Loucy (cell line): ENCODE data around the gene NFASC.

Experiments used
- H2AFZ ChIP-seq: fragments of 200-600 bp; sonication (generic); 2 replicates; pipeline ENCODE4 v1.6.0; 2016; ENCODE audit warnings: antibody characterized with exemption, mild to moderate bottlenecking, low read length, moderate library complexity
- H3F3A ChIP-seq: fragments of 200-600 bp; 2 replicates; pipeline ENCODE4 v1.6.0; 2016; ENCODE audit warnings: antibody characterized with exemption, low read depth, mild to moderate bottlenecking
- H3K27me3 ChIP-seq: fragments of 200-600 bp; sonication (generic); 2 replicates; pipeline ENCODE4 v1.6.1; 2014; ENCODE audit warnings: low read length, mild to moderate bottlenecking; ENCODE audit not compliant: insufficient read depth, poor library complexity, severe bottlenecking
- H3K36me3 ChIP-seq: fragments of 200-600 bp; sonication (generic); 2 replicates; pipeline ENCODE4 v1.6.1; 2016; ENCODE audit warnings: low read length; ENCODE audit not compliant: insufficient read depth
- H3K4me1 ChIP-seq: fragments of 200-600 bp; sonication (generic); 2 replicates; pipeline ENCODE4 v1.5.1; 2014; ENCODE audit warnings: low read length, mild to moderate bottlenecking; ENCODE audit not compliant: insufficient read depth, poor library complexity, severe bottlenecking
- H3K4me2 ChIP-seq: fragments of 200-600 bp; sonication (generic); 2 replicates; pipeline ENCODE4 v1.6.0; 2014; ENCODE audit warnings: antibody characterized with exemption, low read length, low read depth, mild to moderate bottlenecking; ENCODE audit not compliant: poor library complexity, severe bottlenecking
- H3K4me3 ChIP-seq: fragments of 200-600 bp; sonication (generic); 2 replicates; pipeline ENCODE4 v1.5.1; 2014; ENCODE audit warnings: low read length, mild to moderate bottlenecking, mixed read lengths; ENCODE audit not compliant: poor library complexity, severe bottlenecking
- H3K79me2 ChIP-seq: fragments of 200-600 bp; sonication (generic); 2 replicates; pipeline ENCODE4 v1.6.1; 2014; ENCODE audit warnings: low read length; ENCODE audit not compliant: insufficient read depth
- H3K9ac ChIP-seq: fragments of 200-600 bp; sonication (generic); 2 replicates; pipeline ENCODE4 v1.6.0; 2014; ENCODE audit warnings: mild to moderate bottlenecking, low read depth, low read length, moderate library complexity; ENCODE audit not compliant: poor library complexity, severe bottlenecking
- H3K9me2 ChIP-seq: fragments of 200-600 bp; sonication (generic); replicated peaks from 2 replicates; pipeline ENCODE4 v1.6.1; 2016; ENCODE audit warnings: low read depth, low read length, mixed read lengths
- H3K9me3 ChIP-seq: fragments of 200-600 bp; sonication (generic); 2 replicates; pipeline ENCODE4 v1.6.1; 2014; ENCODE audit warnings: mild to moderate bottlenecking, antibody characterized with exemption, low read length, low read depth; ENCODE audit not compliant: insufficient read depth
- H4K20me1 ChIP-seq: fragments of 200-600 bp; sonication (generic); 2 replicates; pipeline ENCODE4 v1.6.0; 2014; ENCODE audit warnings: antibody characterized with exemption, low read length, mild to moderate bottlenecking; ENCODE audit not compliant: insufficient read depth, poor library complexity, severe bottlenecking
- CTCF ChIP-seq: fragments of 200-600 bp; sonication (generic); conservative IDR thresholded peaks from 2 replicates; pipeline ENCODE4 v1.5.1; 2014; ENCODE audit warnings: mild to moderate bottlenecking, antibody characterized with exemption, low read length
- EZH2phosphoT487 ChIP-seq: fragments of 200-600 bp; IDR thresholded peaks from 2 replicates; pipeline ENCODE4 v1.6.1; 2018; ENCODE audit warnings: antibody characterized with exemption, mild to moderate bottlenecking, moderate library complexity, borderline replicate concordance

NFASC gene

GRCh38 chr1:204935155-204935554 lies 64.5 kb downstream of the NFASC start:
- no peaks in the 10 kb centered on the region for H3K36me3 ChIP-seq
- no peak overlapping the region for H2AFZ ChIP-seq
- no peaks in the 10 kb centered on the region for H4K20me1 ChIP-seq
- H3K9me2 ChIP-seq: no peaks in the 10 kb centered on the region
- no peak overlapping the region for H3K9ac ChIP-seq
- no peak overlapping the region for H3K4me3 ChIP-seq
- H3K4me1 ChIP-seq: no peaks in the 10 kb centered on the region
- no peaks in the 10 kb centered on the region for H3K9me3 ChIP-seq
- H3F3A ChIP-seq: no peaks in the 10 kb centered on the region
- no peak overlapping the region for H3K4me2 ChIP-seq
- H3K79me2 ChIP-seq: no peaks in the 10 kb centered on the region
- peaks cover 3% of the 10 kb centered on the region for H3K27me3 ChIP-seq
- no peak for TF ChIP-seq CTCF
- TF ChIP-seq EZH2phosphoT487: no peak

DNA sequence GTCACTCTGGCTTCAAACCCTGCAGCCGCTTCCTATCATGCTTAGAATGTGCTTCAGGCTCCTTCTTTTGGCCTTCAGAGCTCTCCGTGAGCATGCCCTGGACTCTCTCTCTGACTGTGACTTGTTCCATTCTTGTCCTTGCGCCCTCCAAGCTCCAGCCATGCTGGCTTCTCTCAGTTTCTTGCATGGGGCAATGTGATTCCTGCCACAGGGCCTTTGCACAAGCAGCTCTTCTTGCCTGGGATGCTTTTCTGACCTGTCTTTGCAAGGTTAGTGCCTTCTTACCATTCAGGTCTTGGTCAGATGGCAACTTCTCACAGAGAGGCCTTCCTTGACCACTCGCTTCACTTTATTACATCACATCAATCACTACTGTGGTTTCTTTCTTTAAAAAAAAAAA lies 66.1 kb downstream of the NFASC start:
- Histone ChIP-seq H3K4me3 (no peak overlapping the region), H4K20me1 (no peaks in the 10 kb centered on the region), H3K9me3 (no peaks in the 10 kb centered on the region), H3K4me2 (no peak overlapping the region), H3K4me1 (no peaks in the 10 kb centered on the region), H2AFZ (no peak overlapping the region), H3K79me2 (no peaks in the 10 kb centered on the region), H3K9me2 (no peaks in the 10 kb centered on the region), H3F3A (no peaks in the 10 kb centered on the region), H3K9ac (no peak overlapping the region), H3K27me3 (peaks cover 3% of the 10 kb centered on the region), H3K36me3 (no peaks in the 10 kb centered on the region)
- TF ChIP-seq EZH2phosphoT487: no peak
- TF ChIP-seq CTCF: no peak

GRCh38 chr1:204937901-204938300 lies 67.2 kb downstream of the NFASC start:
- TF ChIP-seq CTCF (no peak), EZH2phosphoT487 (no peak)
- Histone ChIP-seq H3K4me2 (no peak overlapping the region), H3K9me2 (no peaks in the 10 kb centered on the region), H4K20me1 (no peaks in the 10 kb centered on the region), H3K9ac (no peak overlapping the region), H3K4me3 (no peak overlapping the region), H3F3A (no peaks in the 10 kb centered on the region), H3K9me3 (no peaks in the 10 kb centered on the region), H3K36me3 (no peaks in the 10 kb centered on the region), H3K27me3 (peaks cover 3% of the 10 kb centered on the region), H2AFZ (no peak overlapping the region), H3K79me2 (no peaks in the 10 kb centered on the region), H3K4me1 (peaks cover 6% of the 10 kb centered on the region)
